Body of pancreas (tissue), 4 donors: Measurements from ENCODE around the gene DUSP16. TPM values are rescaled to one million over a fixed set of nuclear protein-coding genes. Genes with fewer than 3 reads are reported as not detected.

Experiments
- ATAC-seq: fragments of 150-250 bp; one replicate; pipeline ENCODE4 v1.9.1; 2016
- DNase-seq, 4 donors: peaks; one replicate each; pipeline ENCODE4 v3.0.0-alpha.2; 2019
- H3K27ac ChIP-seq, 4 donors: fragments of 200-600 bp; sonication (generic); 1 replicate in 3 of 4; 2 replicates in 1 of 4; pipeline versions ENCODE4 v1.5.1 to v1.6.1; 2016 to 2019; ENCODE audit warnings: mild to moderate bottlenecking in 1 of 4, mixed read lengths in 1 of 4, moderate library complexity in 1 of 4
- H3K27me3 ChIP-seq, 2 donors: fragments of 200-600 bp; sonication (generic); one replicate each; pipeline ENCODE4 v1.6.0; 2016; ENCODE audit warnings: mild to moderate bottlenecking in 1 of 2
- H3K36me3 ChIP-seq, 2 donors: fragments of 200-600 bp; sonication (generic); replicated peaks in 1 of 2; 2 replicates each; pipeline ENCODE4 v1.5.1; 2016; ENCODE audit warnings: low read depth in 2 of 2; ENCODE audit not compliant: insufficient read depth in 1 of 2
- H3K4me1 ChIP-seq: fragments of 200-600 bp; sonication (generic); one replicate; pipeline ENCODE4 v1.6.0; 2016
- H3K4me3 ChIP-seq, 2 donors: fragments of 200-600 bp; sonication (generic); 1 replicate in 1 of 2; 2 replicates in 1 of 2; pipeline ENCODE4 v1.5.1; 2016 to 2019
- H3K9me3 ChIP-seq, 3 donors: fragments of 200-600 bp; sonication (generic); 1 replicate in 2 of 3; 2 replicates in 1 of 3; pipeline ENCODE4 v1.5.1; 2016
- CTCF ChIP-seq, 7 experiments: fragments of 450-650 bp in 4 of 7; fragments of 200-600 bp in 3 of 7; sonication (generic) in 3 of 7; IDR thresholded peaks; one replicate each; pipeline ENCODE4 v1.5.1; 2016 to 2019; ENCODE audit warnings: antibody characterized with exemption in 7 of 7
- POLR2A ChIP-seq, 3 donors: fragments of 450-650 bp; IDR thresholded peaks; one replicate each; pipeline ENCODE4 v1.6.1; 2016; ENCODE audit warnings: antibody characterized with exemption in 3 of 3, mild to moderate bottlenecking in 2 of 3
- WGBS, 2 donors: methylation state at CpG; one replicate each; pipeline ENCODE4 v1.1.5; 2017; 5-methylcytosine and 5-hydroxymethylcytosine counted together
- intact Hi-C: fragments of 100-400 bp; cut with DNase I; formaldehyde crosslinking; loops from one replicate; pipeline ENCODE4 v1.15.1; 2023
- total RNA-seq, 2 donors: library from RNA; depleted of rRNA; stranded (reverse); fragments of >200 nt; gene quantifications; one replicate each; pipeline ENCODE4 v1.1.0, GENCODE V29; 2016

The DUSP16 gene
- total RNA-seq, 2 donors from 2014 or later: 30.3 to 32.9 TPM

DNA sequence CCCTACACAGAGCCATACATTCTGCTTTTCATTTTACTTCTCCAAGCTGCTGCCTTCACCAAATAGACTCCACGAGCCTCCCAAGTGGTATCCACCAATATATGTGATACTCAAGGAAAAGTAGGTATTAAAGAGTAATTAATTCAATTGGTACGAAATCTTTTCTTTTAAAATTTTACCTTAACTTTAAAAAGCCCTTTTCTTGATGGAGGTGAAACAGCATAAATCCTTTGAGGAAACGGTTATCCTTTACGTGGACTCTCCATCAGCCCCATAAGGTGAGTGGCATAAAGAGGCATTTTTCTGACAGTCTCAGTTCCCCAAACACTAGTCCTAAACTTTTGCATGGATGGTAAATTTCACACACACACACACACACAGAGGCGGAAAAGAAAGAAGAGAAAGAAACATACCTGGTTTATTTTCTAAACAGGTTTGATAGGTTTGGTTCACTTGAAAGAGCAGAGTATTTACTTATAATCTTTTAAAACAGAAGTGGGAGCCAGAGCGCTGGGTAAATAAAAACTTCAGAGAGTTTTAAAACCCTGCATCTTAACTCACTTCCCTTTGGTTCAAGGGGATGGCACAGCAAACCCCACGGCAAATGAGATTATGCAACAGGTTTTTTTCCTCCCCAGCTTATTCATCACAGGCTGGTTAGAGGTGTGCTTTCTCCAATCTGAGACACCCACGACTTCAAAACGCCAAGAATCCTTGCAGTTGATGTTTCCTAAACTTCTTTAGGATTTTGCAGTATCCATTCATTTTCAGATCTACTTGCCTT, 1.9 kb downstream of the DUSP16 start:
- H3K4me3 ChIP-seq: peak overlapping the region; percentile 10 to 50
- intact Hi-C loops: no loop called here
- peaks cover 39% of the 10 kb centered on the region for H3K4me1 ChIP-seq
- H3K9me3 ChIP-seq: no peaks in the 10 kb centered on the region
- H3K27me3 ChIP-seq: no peaks in the 10 kb centered on the region
- peak in 2 of 3 donors; percentile 95 for TF ChIP-seq POLR2A (IDR thresholded peaks at IDR 0.05)
- TF ChIP-seq CTCF (IDR thresholded peaks at IDR 0.05): peak in 2 of 7 experiments; percentile 4 to 10
- WGBS, 2 donors: 3 to 4% methylated on average over 9 of the region's 9 CpGs
- peak overlapping the region; percentile 98 to 100 (median 99) for H3K27ac ChIP-seq
- no peaks in the 10 kb centered on the region for H3K36me3 ChIP-seq
- peak; percentile 65 to 85 (median 78) for DNase-seq
- ATAC-seq: peak; percentile 51

DNA sequence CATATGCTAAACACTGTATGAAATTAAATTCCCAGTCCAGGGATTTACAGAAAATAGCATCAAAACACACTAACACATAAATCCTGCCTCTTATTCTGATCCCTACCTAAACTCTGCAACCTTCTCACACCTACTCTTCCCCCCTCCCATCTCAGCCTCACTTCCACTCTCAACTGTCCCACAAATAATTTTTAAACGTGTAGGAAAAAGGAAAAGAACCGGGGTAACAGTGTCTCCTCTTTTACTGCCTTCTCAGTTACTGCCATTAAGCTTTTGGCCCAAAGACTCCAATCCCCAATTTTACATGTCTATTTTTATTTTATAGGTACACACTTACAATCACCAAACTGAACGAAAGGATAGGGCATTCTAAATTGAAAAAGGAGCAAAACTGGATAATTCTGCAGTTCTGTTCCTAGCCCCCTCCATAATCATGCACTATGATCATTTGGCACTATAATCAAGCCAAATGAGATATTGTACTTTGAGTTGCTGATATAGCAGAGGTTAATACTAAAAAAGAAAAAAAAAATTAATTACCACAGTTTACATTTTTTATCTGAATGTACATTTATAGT, 2.9 kb downstream of the DUSP16 start:
- Histone ChIP-seq H3K36me3 (no peaks in the 10 kb centered on the region), H3K4me1 (peaks cover 44% of the 10 kb centered on the region), H3K27ac (peak overlapping the region in 3 of 4 donors; percentile 98 to 100 (median 99)), H3K4me3 (peak overlapping the region in 1 of 2 donors; percentile 30), H3K27me3 (no peaks in the 10 kb centered on the region), H3K9me3 (no peaks in the 10 kb centered on the region)
- TF ChIP-seq POLR2A (IDR thresholded peaks at IDR 0.05) (no peak), CTCF (IDR thresholded peaks at IDR 0.05) (no peak)
- intact Hi-C loops: loop anchor here (10.0 kb wide), 1 partner anchor 65 kb away; no protein-coding TSS in a partner anchor
- DNase-seq: no peak
- no peak for ATAC-seq
- WGBS, 2 donors: 13 to 19% methylated on average over 3 of the region's 3 CpGs

DNA sequence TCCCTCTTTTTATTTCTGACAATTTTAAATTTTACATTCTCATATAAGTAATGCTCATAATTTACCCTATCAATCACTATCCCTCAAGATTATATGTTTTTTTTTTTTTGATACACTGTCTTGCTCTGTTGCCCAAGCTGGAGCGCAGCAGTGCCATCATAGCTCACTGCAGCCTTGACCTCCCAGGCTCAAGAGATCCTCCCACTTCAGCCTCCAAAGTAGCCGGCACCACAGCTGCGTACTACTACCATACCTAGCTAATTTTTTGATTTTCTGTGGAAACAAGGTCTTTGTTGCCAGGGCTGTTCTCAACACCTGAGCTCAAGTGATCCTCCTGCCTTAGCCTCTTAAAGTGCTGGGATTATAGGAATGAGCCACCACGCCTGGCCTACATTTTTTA, 4.4 kb downstream of the DUSP16 start:
- WGBS, 2 donors: 76 to 93% methylated on average over 4 of the region's 4 CpGs
- no peak overlapping the region for H3K27ac ChIP-seq
- peaks cover 0 to 2% of the 10 kb centered on the region in 2 donors for H3K36me3 ChIP-seq
- H3K9me3 ChIP-seq: no peaks in the 10 kb centered on the region
- TF ChIP-seq CTCF (IDR thresholded peaks at IDR 0.05): no peak
- TF ChIP-seq POLR2A (IDR thresholded peaks at IDR 0.05): no peak
- intact Hi-C loops: loop anchor here (10.0 kb wide), 1 partner anchor 63 kb away; no protein-coding TSS in a partner anchor
- H3K27me3 ChIP-seq: no peaks in the 10 kb centered on the region
- H3K4me3 ChIP-seq: no peak overlapping the region
- no peak for ATAC-seq
- no peak for DNase-seq
- H3K4me1 ChIP-seq: peaks cover 42% of the 10 kb centered on the region

- intact Hi-C loops: loop anchor here (10.0 kb wide), 1 partner anchor 63 kb away; no protein-coding TSS in a partner anchor
- TF ChIP-seq POLR2A (IDR thresholded peaks at IDR 0.05) (no peak), CTCF (IDR thresholded peaks at IDR 0.05) (no peak)
- Histone ChIP-seq H3K4me1 (peaks cover 37% of the 10 kb centered on the region), H3K27me3 (no peaks in the 10 kb centered on the region), H3K4me3 (no peak overlapping the region), H3K9me3 (no peaks in the 10 kb centered on the region), H3K27ac (no peak overlapping the region), H3K36me3 (peaks cover 0 to 2% of the 10 kb centered on the region in 2 donors)
- WGBS, 2 donors: 96 to 100% methylated on average over 3 of the region's 3 CpGs
- no peak for ATAC-seq
- DNase-seq: no peak
These were observed 4.9 kb downstream of the DUSP16 start for GRCh38 chr12:12557733-12558132.
